HG03066 (cell line): ENCODE data around the gene MAD1L1.

ENCODE experiments used
- ATAC-seq: cut with Tn5 transposase; IDR thresholded peaks from one replicate; pipeline ENCODE4 v1.9.1; 2021; ENCODE audit warnings: low read depth; ENCODE audit not compliant: unreplicated experiment

Gene MAD1L1

GRCh38 chr7:2095436-2095835, 137.3 kb downstream of the MAD1L1 start:
- no peak for ATAC-seq

- ATAC-seq, result no peak
These were observed 138.2 kb downstream of the MAD1L1 start for GRCh38 chr7:2094454-2095045.

GRCh38 chr7:2093843-2094220, 138.9 kb downstream of the MAD1L1 start:
- ATAC-seq, result no peak

GRCh38 chr7:2093215-2093842, 139.4 kb downstream of the MAD1L1 start:
- ATAC-seq, result no peak

- no peak for ATAC-seq
These were observed 140.5 kb downstream of the MAD1L1 start for GRCh38 chr7:2092279-2092678.

- no peak for ATAC-seq
These were observed 141.9 kb downstream of the MAD1L1 start for GRCh38 chr7:2090526-2091520.

- ATAC-seq, result no peak
These were observed 143.9 kb downstream of the MAD1L1 start for GRCh38 chr7:2088801-2089200.

GRCh38 chr7:2087744-2088143, 145.0 kb downstream of the MAD1L1 start:
- ATAC-seq, result no peak

- no peak for ATAC-seq
These were observed 146.5 kb downstream of the MAD1L1 start for GRCh38 chr7:2086229-2086628.

- ATAC-seq, result no peak
These were observed 146.9 kb downstream of the MAD1L1 start for GRCh38 chr7:2085804-2086203.

- ATAC-seq, result no peak
These were observed 147.8 kb downstream of the MAD1L1 start for GRCh38 chr7:2084781-2085505.

GRCh38 chr7:2084331-2084730, 148.4 kb downstream of the MAD1L1 start:
- no peak for ATAC-seq

GRCh38 chr7:2083362-2083761, 149.4 kb downstream of the MAD1L1 start:
- ATAC-seq, result no peak

GRCh38 chr7:2082139-2082998, 150.4 kb downstream of the MAD1L1 start:
- no peak for ATAC-seq

GRCh38 chr7:2081526-2082135, 151.1 kb downstream of the MAD1L1 start:
- no peak for ATAC-seq

- no peak for ATAC-seq
These were observed 152.3 kb downstream of the MAD1L1 start for GRCh38 chr7:2080477-2080876.

- no peak for ATAC-seq
These were observed 152.7 kb downstream of the MAD1L1 start for GRCh38 chr7:2080060-2080387.

GRCh38 chr7:2079332-2080059, 153.2 kb downstream of the MAD1L1 start:
- no peak for ATAC-seq

- no peak for ATAC-seq
These were observed 153.8 kb downstream of the MAD1L1 start for GRCh38 chr7:2078899-2079298.
